C4-2B (cell line): Measurements from ENCODE around the gene KAT6B.

Source experiments
- ZFX ChIP-seq: fragments of 450-650 bp; IDR thresholded peaks from 2 replicates; pipeline ENCODE4 v1.6.1; 2017
- TF ChIP-seq, protein P1 (sequence below): fragments of 450-650 bp; conservative IDR thresholded peaks from 2 replicates; pipeline ENCODE4 v1.5.1; 2017; ENCODE audit warnings: mild to moderate bottlenecking

- TF ChIP-seq, protein P1, sequence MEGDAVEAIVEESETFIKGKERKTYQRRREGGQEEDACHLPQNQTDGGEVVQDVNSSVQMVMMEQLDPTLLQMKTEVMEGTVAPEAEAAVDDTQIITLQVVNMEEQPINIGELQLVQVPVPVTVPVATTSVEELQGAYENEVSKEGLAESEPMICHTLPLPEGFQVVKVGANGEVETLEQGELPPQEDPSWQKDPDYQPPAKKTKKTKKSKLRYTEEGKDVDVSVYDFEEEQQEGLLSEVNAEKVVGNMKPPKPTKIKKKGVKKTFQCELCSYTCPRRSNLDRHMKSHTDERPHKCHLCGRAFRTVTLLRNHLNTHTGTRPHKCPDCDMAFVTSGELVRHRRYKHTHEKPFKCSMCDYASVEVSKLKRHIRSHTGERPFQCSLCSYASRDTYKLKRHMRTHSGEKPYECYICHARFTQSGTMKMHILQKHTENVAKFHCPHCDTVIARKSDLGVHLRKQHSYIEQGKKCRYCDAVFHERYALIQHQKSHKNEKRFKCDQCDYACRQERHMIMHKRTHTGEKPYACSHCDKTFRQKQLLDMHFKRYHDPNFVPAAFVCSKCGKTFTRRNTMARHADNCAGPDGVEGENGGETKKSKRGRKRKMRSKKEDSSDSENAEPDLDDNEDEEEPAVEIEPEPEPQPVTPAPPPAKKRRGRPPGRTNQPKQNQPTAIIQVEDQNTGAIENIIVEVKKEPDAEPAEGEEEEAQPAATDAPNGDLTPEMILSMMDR = no peak
- no peak for TF ChIP-seq ZFX
Observed at GRCh38 chr10:74856940-74857339, 30.5 kb downstream of the KAT6B start.
